Islet precursor cell (in vitro differentiated cells): ENCODE measurements around the gene EML3.
"Not testable (repeated sequence)": the region's sequence is repeated elsewhere in the genome, so short reads cannot be mapped to it uniquely, and the experiment has no call there.

Experiments used
- DNase-seq: peaks from one replicate; pipeline ENCODE4 v3.0.0-alpha.2; 2018

EML3 gene

DNA sequence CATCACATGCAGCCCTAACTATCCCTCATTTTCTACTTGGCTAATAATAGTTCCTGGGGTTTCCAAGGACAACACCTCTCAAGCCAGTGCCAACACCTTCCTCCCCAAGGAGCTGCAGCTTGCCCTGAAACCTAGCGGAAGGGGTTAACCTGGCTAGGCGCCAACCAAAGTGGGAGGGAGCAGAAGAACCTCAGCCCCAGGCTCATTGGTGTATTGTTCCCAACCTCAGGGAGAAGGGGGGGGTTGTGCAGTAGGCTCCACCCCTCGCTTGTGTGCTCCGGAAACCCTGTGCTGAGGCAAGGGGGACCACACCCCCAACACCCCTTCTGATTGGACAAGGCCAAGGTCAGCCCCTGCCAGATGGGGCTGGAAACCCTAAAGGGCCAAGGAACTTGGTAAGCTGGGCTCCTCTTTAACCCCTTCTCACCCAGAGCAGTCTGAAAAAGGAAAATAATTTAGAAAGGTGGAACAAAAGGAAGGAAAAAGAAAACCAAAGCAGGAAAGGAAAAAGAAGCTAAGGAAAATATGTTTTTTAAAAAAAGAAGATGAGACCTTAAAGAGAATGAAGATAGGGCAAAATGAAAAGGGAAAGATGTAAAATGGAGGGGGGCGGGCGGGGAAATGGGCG lies 13.4 kb downstream of the EML3 start:
- peak; percentile 98 for DNase-seq

DNA sequence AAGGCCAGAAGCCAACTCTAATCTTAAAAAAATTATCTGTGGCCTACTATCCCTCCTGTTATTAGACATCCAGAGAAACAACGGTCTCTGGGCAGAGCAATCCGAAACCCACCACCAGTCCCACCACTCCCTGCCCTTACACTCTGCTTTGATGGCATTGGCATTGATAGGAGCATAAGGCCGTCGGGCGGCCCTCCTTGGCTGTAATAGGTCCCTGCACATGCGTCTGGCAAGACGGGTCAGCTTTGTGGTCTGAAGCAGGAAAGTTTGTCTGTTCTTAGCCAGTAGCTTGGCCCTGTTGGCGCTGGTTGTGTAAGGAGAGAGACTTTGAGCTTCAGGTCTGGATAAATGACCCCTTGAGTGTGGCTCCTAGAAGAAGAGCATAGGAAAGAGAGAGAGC lies 17.5 kb downstream of the EML3 start:
- no peak for DNase-seq

DNA sequence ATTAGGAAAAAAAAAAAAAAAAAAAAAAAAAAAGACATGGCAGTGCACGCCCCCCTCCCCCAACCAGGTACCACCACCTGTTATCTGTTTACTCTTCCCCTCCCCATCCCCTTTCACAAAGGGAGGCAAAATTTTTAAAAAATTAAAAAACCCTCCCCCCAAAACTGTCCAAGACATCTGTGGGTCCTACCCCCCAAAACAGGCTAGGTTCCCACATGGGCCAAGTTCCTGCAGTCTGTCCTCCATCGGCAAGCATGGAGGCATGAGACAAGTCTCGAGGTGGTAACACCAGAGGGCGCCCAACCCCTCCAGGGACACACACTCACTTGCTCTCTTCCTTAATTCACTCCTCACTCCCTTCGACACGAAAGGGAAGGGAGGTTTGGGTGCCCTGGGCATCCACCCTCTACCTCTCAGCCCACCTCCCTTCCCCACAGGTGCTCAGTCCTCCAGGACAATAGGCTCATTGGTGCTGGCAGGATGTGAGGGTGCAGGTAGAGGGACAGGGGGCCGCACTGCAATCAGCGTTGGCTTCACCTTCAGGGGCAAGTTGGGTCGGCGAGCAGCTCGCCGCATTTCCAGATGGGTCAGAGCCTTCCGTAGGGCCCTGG lies 19.0 kb downstream of the EML3 start:
- DNase-seq, result peak; percentile 84

DNA sequence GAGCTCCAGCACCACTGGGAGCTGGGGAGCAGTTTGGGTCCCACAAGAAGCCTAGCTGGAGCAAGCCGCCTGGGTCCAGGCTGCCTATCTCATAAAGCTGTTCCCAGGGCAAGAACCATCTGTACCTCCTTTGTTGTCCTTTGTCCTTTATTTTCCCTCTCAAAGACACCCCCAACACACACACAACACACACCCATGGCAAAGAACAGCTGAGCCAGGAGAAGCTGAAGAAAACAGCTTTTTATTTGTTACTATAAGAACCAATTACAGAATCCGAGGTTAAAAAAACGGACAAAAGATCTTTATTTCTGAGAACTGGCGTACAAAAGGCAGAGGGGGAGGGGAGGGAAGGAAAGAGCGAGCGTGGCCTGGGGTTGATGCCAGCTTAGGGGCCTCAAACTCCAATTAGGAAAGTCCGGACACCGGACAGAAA lies 19.6 kb downstream of the EML3 start:
- no peak for DNase-seq

DNA sequence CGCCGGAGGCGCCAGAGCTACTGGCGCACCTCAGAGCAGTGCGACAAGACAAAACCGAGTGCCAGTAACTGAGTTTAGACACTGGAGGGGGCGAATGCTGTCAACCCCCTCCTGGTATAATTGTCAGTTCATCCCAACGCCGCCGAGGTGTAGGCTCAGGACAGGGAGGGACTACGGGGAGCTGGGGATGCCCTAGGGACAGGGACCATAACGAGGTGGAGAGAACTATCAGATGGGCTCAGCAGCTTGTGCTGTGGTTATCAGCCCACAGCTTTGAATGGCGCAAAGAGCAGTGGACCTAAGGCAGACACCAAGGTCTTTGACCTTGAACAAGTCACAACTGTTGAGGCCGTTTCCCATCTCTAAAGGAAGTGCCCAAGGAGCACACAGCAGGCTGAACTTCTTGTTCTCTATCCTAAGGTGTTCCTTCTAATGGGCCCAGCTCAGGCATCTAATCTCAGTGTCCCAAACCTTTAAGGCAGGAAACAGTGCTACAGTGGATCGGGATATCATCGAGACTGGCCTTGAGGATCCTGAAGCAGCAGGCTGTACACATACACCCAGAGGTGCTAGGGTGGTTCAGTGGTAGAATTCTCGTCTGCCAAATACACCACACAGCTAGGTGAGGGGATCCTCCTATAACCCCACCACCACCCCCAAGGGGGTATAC lies 20.3 kb downstream of the EML3 start:
- no peak for DNase-seq

DNA sequence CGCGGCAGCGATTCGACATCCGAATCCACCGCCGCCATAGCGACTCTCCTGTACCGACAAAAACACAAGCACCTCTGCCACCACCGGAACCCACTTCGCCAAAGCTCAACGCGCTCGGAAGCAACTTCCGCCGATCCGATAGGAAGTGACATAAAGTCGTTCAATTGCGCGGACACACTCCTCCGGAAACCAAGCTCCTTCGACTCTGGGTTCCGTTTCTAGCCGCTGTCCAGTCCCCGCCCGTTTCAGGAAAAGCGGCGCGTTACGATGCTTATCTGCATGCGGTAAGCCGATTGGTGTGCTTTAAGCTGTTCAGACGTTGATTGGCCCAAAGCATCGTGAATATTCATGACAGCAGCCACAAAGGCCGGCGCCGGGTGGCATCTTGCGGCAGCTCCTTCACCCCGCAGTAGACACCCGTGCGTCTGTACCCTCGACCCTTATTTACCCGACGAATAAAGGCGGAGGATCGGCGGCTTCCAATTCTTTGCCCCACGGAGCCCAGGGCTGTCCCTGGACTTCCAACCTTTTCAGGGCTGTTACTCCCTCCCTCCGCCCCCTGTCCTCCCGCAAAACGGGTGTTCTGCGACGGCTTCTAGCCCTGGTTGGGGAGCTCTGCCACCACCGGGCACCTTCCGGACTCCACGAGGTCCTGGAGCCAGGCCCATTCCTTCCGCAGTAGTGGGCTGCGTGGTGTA lies 21.0 kb downstream of the EML3 start, which contains the start of gene TUT1:
Gene TUT1, minus strand, starts transcription at position 76 of the 698 bp plus-strand sequence. Its CDS starts 38 bp downstream, at position 38.
- peak; percentile 99 for DNase-seq

DNA sequence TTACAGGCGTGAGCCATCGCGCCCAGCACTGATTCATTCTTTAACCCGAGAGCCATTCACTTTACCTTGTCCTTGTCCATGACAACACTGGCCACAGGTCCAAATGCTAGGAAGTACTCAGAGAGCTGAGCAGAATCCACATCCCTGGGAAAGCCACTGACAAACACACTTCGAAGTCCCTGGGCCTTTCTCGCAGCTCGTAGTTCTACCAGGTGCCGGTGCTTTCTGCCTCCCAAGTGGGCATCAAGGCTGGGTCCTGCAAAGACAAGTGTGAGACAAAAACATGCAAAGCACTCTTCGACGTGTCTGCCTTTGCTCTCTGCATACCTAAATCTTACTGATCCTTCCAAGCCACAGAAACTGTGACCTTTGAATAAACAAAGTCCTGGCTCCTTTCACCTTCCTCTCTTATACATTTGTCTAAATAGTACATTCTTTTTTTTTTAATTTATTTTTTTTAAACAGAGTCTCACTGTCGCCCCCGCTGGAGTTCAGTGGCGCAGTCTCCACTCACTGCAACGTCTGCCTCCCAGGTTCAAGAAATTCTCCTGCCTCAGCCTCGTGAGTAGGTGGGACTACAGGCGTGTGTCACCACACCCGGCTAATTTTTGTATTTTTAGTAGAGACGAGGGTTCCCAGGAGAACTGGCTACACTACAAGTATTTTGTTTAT lies 23.5 kb downstream of the EML3 start:
- no peak for DNase-seq

DNA sequence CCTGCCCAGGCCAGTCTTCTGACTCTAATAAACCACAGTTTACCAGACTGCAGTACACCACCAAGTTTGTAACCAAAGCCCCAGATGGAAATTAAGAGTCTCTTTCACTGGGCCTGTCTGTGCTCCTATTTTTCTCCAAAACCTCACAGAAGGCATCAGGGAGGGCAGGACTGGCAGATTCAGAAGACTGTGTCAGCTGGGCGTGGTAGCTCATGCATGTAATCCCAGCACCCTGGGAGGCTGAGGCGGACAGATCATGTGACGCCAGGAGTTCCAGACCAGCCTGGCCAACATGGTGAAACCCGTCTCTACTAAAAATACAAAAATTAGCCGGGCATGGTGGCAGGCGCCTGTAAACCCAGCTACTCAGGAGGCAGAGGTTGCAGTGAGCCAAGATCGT lies 27.2 kb downstream of the EML3 start:
- DNase-seq, result not testable (repeated sequence)

DNA sequence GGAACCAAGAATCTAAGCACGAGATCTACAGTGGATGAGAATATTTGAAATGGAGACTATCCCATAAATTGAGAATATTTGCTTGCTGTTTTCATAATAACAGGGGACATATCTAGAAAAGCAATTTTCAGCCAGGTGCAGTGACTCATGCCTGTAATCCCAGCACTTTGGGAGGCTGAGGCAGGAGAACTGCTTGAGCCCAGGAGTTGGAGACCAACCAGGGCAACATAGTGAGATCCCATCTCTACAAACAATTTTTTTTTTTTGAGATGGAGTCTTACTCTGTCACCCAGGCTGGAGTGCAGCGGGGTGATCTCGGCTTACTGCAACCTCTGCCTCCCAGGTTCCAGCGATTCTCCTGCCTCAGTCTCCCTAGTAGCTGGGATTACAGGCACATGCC lies 30.8 kb downstream of the EML3 start:
- not testable (repeated sequence) for DNase-seq

DNA sequence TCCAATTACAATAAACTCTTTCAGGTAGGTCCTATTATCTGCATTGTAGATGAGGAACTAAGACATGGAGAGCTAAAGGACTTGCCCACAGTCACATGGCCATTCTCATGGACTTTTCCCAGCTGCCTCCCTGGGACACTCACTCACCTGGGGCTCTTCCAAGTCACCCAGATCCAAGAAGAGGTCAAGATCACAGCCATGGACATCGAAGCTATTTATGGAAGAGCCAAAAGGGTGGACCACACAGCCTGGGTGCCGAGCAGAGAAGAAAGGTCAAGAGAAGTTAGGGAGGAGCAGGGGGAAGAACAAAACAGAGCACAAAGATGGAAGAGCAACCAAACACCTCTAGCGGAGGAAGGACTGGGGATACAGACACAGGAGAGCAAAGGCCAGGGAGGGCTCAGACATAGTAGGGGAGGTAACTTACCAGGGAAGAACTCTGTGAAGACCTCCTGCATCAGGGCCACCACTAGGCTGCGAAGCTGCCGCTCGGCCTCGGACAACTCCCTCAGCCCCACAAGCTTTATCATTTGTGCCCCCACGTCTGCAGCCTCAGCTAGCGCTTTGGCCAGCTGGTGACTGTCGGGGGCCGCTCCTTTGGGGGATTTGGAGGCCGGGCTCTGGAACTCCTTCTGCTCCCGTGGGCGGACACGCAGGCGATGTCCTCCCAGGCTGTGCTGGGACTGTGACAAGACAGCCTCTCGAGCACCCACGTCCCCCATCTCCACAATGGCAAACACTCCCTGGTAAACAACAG lies 31.4 kb downstream of the EML3 start:
- DNase-seq, result no peak

DNA sequence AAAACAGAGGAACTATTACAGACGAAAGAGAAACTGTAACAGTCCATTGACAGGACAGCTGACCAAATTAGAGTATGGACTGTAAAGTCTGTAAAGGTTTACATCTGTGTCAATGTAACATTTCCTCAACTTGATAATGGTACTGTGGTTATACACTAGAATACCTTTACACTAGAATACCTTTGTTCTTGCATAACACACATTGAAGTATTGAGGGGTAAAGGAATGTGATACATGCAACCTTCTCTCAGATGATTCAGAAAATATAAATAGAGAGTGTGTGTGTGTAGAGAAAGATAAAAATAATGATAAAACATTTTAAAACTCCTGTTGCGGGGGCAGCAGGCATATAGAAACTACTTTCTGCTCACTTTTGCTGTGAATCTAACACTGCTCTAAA lies 33.3 kb downstream of the EML3 start:
- DNase-seq, result no peak

DNA sequence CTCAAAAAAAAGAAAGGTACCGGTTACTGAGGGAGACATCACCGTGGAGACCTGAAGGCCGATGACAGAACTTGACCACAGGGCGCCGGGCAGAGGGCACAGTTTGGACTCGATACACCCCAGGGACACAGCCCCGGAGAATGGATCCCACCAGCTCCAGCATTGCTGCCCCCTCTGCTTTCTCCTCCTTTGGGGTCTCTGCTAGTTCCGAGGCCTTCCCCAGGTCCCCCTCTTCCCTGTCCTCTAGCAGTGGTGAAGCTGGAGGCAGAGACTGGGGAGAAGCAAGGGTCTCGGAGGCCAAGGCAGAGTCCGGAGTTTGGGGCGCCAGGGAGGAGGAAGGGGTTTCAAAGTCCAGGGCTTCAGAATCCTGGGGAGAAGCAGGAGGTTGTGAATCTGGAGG lies 34.0 kb downstream of the EML3 start:
- DNase-seq, result no peak

DNA sequence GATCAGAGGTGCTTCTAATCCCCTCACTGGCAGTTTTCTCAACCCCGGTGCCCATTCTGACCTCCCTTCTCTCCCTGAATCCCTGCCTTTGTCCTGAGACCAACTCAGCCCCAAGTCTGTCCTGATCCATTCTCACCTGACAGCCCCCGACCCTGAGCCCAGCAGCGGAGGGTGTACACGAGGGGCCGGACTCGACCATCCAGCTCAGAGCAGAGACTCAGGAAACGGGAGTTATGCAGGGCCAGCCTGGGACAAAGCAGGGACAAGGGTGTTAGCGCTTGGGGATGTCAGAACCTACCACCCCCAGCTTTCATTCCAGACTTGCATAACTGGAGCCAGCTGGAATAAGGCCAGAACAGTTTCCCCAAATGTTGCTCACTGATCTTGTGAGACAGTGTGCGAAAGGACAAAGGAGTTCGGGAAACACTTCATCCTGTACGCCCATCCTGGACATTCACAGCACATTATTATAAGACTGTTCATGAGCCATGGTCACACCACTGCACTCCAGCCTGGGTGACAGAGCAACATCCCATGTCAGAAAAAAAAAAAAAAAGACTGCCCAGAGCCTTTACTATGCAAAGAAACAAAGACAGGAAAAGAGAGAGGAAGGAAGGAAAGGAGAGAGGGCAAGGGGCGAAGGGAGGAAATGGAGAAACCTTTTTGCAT lies 35.4 kb downstream of the EML3 start:
- no peak for DNase-seq

DNA sequence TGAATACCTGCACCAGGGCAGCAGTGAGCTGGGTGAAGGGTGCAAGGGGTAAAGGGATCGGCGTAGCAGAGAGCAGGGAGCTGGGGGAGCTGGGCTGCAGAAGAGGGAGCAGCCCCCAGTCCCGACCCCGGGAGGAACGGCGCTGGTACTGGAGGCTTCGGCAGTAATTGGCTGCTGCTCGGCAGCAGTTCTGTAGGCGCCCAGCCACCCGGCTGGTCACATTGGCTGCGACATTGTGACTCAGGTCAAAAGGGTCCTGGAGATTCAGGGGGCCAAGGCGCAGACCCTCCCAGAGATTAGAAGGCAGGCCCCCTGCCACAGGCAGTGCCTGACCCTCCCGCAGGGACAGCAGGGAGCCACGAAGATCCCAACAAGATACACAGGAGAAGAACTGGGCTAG lies 36.7 kb downstream of the EML3 start:
- no peak for DNase-seq

DNA sequence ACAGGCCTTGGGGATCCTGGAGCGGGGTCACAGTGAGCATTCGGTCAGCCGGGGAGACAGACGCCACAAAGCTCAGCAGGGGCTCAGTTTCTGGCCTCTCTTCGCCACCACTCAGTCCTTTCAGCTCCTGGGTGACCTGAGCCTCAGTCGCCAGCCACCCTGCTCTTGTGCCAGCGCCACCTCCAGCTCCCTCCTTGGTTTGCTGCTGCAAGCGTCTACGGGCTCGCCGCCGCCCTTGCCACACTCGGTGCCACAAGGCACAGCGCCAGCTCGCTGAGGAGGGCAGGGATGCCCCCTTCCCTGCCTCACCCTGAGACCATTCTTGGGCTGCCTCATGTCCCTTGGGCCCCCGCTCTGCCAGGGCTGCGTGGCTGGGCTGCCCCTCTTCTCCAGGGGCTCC lies 37.4 kb downstream of the EML3 start:
- DNase-seq, result no peak

DNA sequence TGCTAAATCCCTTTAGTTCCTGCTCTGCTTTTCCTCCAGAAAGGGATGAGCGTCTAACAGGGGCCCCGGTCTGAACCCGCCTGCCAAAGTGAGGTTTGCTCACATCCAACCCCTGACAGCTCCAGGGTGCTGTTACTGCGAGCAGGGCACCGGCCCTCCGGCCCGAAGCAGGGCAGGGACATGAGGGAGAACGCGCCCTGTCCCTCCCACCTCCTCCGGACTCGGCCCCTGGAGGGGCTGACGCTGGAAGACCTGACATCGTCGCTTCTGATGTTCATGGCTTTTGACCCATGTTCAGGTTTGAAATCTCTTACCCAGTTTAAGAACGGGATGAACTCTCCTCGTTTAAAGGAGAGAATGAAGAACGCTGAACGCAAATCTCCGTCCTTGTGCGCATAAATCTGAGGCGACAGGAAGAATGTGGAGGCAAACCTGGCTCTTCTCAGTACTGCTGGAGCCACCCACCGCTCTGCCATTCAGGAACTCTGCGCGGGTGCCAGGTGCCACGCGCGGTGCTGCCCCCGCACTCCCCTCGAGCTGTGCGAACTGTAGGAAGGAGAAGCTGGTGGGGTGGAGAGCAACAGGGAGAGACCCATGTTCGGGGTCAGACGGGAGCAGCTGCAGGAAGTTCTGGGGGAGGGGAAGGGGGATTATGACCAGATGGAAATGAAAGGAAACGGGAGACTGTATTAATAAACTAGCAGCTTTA lies 38.1 kb downstream of the EML3 start:
- no peak for DNase-seq

DNA sequence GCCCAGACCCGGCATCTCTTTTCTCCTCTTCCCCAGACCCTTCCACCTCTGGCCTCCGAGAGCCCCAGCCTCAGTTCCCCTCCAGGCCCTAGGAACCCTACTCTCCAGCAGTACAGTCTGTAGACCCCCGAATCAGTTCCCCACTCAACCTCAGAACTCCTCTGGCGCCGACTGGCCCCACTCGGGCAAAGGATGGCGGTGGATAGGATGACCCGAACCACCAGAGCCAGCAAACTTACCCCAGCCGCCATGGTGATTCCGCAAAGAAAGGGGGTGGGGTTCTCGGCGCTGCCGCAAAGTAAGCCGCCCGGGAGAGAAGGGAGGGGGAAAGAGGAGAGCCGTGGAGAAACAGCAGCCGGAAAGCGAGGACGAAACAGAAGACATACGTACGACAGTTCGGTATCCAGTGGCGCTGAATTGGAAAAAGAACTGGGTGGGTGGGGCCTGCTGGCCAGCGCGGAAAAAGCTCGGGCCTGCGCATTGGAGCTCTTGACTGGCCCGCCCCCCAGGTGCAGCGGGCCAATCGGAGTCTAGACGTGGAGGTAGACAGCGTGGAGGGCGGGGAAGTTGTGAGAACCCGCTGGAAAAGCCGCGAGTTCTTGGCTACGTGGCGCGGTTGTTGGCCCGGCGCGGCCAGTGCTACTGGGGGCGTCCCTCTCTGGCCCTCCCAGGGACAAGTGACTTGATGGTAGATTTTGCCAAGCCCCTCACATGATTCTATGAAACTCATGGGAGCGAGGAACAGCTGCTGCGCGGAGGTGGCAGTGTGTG lies 38.8 kb downstream of the EML3 start, which contains the start of gene EEF1G:
Gene EEF1G, minus strand, starts transcription at position 300 of the 771 bp plus-strand sequence. Its CDS starts 49 bp downstream, at position 251.
- DNase-seq, result peak; percentile 100

DNA sequence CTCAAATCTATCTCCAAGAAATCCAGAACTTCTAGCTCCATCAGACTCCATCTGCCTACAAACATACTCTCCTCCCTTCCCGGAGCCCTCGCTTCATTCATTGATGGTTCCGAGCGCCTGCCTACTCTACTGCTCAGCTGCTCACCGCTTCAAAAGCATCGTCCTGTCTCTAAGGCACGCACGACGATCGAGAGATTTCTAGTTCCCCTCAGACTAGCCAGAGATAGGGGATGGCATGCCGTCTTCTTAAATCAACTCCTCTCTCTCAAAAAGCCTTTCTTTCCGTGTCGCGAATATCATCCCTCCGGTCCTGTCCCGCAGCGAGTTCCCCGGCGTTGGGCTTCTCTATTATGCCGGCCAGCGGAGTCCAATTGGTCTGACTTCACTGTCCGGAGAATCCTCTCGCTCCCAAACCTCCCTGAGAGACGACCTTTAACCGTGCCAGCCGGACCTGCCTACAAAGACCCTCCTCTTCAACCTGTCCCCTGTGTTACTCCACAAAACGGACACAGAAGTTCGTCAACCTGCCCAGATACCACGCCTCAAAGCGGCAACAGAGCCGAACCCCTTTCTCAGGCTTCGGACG lies 39.5 kb downstream of the EML3 start:
- no peak for DNase-seq

DNA sequence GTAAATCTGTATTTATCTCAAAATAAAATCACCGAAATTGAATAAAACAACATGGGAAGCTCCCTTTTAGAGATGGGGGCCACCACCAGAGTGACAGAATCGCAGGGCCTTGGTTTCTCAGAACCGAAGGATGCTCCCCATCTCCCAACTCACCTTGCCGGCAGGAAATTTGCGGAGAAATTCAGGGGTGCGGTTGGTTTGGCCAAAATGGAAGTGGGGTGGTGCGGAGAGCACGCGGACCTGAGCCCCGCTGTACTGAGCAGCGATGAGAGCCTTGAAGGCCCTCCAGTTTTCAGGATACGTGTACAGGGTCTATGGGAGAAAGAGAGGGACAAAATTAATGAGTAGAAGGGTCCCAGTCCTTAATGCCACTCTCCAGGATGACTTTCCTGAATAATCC lies 40.1 kb downstream of the EML3 start:
- no peak for DNase-seq

DNA sequence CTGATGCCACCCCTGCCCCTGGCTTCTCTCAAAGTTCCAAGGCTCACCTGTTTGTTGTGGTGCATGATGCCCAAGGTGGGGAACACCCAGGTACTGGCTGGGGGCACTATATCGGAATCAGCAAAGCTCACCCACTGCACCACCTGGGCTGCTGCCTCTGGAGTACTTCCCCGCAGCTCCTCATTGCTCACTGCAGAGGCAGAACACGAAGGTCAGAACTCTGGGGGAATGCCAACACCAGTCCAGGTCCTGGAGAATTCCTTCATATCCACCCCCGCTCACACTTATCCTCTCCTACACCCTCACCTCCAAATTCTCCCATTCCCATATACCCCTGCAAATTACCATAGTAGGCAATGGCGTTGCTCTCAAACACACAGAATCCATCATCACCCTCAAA lies 41.1 kb downstream of the EML3 start:
- DNase-seq, result not testable (repeated sequence)
